DND-41 (cell line): ENCODE measurements around the gene NPB.

ENCODE experiments used
- ATAC-seq: fragments of 200-7000 bp; cut with Tn5 transposase; 3 replicates; pipeline ENCODE4 v1.9.1; 2021; ENCODE audit warnings: low read depth; ENCODE audit not compliant: insufficient read depth
- DNase-seq: peaks from one replicate; pipeline ENCODE4 v3.0.0-alpha.2; 2020
- H2AFZ ChIP-seq: 2 replicates; pipeline ENCODE4 v1.6.0; 2012; ENCODE audit warnings: low read depth, low read length
- H3K27ac ChIP-seq: 2 replicates; pipeline ENCODE4 v1.5.1; 2012; ENCODE audit warnings: low read length, inconsistent platforms
- H3K27me3 ChIP-seq: fragments of 200-600 bp; sonication (generic); 2 replicates; pipeline ENCODE4 v1.6.0; 2012; ENCODE audit warnings: low read length, mild to moderate bottlenecking, inconsistent platforms; ENCODE audit not compliant: insufficient read depth, poor library complexity
- H3K36me3 ChIP-seq: 2 replicates; pipeline ENCODE4 v1.5.1; 2012; ENCODE audit warnings: low read length, inconsistent platforms; ENCODE audit not compliant: insufficient read depth
- H3K4me1 ChIP-seq: 2 replicates; pipeline ENCODE4 v1.5.1; 2012; ENCODE audit warnings: mild to moderate bottlenecking, low read length; ENCODE audit not compliant: insufficient read depth
- H3K4me2 ChIP-seq: 2 replicates; pipeline ENCODE4 v1.6.0; 2012; ENCODE audit warnings: mild to moderate bottlenecking, moderate library complexity, low read length, inconsistent platforms; ENCODE audit not compliant: insufficient read depth
- H3K4me3 ChIP-seq, 2 experiments: fragments of 200-600 bp in 1 of 2; shearing (Covaris generic) in 1 of 2; 2 replicates each; pipeline ENCODE4 v1.5.1; 2012 to 2016; ENCODE audit warnings: inconsistent platforms in 2 of 2, low read length in 2 of 2, mild to moderate bottlenecking in 2 of 2, low read depth in 1 of 2, moderate library complexity in 1 of 2
- H3K79me2 ChIP-seq: 2 replicates; pipeline ENCODE4 v1.6.0; 2012; ENCODE audit warnings: low read length, inconsistent platforms; ENCODE audit not compliant: insufficient read depth
- H3K9ac ChIP-seq: 2 replicates; pipeline ENCODE4 v1.6.0; 2012; ENCODE audit warnings: low read depth, mild to moderate bottlenecking, inconsistent platforms, low read length, moderate library complexity
- H3K9me3 ChIP-seq: 2 replicates; pipeline ENCODE4 v1.5.1; 2012; ENCODE audit warnings: low read length, moderate library complexity, mild to moderate bottlenecking, inconsistent platforms; ENCODE audit not compliant: insufficient read depth, severe bottlenecking
- H4K20me1 ChIP-seq: 2 replicates; pipeline ENCODE4 v1.6.0; 2012; ENCODE audit warnings: low read length; ENCODE audit not compliant: insufficient read depth
- EZH2 ChIP-seq: IDR thresholded peaks from 3 replicates; pipeline ENCODE4 v1.6.1; 2012; ENCODE audit warnings: borderline replicate concordance, low read depth, mild to moderate bottlenecking, moderate library complexity, low read length, inconsistent platforms; ENCODE audit not compliant: severe bottlenecking
- TF ChIP-seq, protein P1 (sequence below): IDR thresholded peaks from 2 replicates; pipeline ENCODE4 v1.5.1; 2012; ENCODE audit warnings: borderline replicate concordance, low read length, moderate library complexity, mild to moderate bottlenecking; ENCODE audit not compliant: poor library complexity, severe bottlenecking; ENCODE audit errors: extremely low read depth

The NPB gene

DNA sequence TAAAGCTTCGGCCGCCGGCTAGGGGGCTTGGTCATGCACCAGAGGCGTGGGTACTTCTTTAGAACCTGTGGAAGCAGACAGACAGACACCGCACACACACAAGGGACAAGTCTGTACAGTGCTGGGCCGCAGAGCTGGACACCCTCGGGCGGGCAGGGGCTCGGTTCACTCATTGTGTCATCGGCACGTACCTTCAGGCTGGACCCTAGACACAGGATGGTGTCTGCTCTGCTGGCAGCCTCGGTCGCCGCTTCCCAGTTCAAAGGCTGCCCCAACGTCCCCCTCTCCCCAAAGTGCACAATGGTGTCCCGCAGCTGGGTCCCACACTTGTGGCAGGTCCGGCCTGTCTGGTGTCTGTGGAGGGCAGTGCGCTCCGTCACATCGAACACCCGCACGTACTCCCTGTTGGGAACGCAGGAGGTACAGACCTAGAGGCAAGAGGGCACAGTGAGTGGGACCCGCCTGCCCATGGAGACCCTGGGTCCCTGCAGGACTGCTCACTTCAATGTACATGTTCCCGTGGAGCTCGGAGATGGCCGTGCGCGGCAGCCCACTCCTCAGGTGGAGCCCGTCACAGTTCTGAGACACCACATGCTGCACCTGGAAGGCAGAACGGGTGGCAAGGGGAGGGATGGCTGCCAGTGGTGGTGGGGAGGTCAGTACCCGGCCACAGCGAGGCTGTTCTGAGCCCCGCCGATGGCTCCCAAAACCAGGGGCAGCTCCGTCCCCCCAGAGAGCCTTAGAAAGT is 12.2 kb downstream of the NPB start:
- Histone ChIP-seq H3K4me1 (peaks cover 51% of the 10 kb centered on the region), H3K27ac (no peak overlapping the region), H3K9me3 (no peaks in the 10 kb centered on the region), H3K9ac (no peak overlapping the region), H2AFZ (no peak overlapping the region), H3K36me3 (peaks cover 59% of the 10 kb centered on the region), H3K4me2 (no peak overlapping the region), H3K4me3 (no peak overlapping the region), H3K27me3 (no peaks in the 10 kb centered on the region), H4K20me1 (peaks cover 59% of the 10 kb centered on the region), H3K79me2 (peaks cover 46% of the 10 kb centered on the region)
- TF ChIP-seq, protein P1, sequence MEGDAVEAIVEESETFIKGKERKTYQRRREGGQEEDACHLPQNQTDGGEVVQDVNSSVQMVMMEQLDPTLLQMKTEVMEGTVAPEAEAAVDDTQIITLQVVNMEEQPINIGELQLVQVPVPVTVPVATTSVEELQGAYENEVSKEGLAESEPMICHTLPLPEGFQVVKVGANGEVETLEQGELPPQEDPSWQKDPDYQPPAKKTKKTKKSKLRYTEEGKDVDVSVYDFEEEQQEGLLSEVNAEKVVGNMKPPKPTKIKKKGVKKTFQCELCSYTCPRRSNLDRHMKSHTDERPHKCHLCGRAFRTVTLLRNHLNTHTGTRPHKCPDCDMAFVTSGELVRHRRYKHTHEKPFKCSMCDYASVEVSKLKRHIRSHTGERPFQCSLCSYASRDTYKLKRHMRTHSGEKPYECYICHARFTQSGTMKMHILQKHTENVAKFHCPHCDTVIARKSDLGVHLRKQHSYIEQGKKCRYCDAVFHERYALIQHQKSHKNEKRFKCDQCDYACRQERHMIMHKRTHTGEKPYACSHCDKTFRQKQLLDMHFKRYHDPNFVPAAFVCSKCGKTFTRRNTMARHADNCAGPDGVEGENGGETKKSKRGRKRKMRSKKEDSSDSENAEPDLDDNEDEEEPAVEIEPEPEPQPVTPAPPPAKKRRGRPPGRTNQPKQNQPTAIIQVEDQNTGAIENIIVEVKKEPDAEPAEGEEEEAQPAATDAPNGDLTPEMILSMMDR: no peak
- TF ChIP-seq EZH2: no peak
- no peak for ATAC-seq
- DNase-seq: no peak

DNA sequence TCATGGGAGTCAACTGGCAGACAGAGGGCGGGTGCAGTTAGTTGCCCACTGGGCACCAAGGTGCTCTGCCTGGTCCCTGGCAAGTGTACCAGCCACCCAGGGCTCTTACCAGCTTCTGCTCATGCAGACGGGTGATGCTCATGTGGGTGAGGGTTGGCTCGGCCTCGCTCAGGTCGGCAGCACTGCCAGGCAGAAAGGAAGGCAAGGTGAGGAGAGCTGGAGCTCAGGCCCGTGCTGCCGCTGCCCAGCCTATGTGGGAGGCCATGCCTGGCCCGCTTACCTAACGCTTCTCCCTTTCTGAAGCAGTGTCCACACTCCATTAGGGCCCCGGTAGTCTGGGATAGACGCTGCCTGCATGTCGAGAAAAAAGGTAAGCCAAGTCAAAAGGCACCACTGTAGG is 13.3 kb downstream of the NPB start:
- DNase-seq (no peak), ATAC-seq (no peak)
- Histone ChIP-seq H4K20me1 (peaks cover 58% of the 10 kb centered on the region), H3K9me3 (no peaks in the 10 kb centered on the region), H3K36me3 (peaks cover 65% of the 10 kb centered on the region), H3K4me2 (no peak overlapping the region), H3K27ac (no peak overlapping the region), H3K9ac (no peak overlapping the region), H3K27me3 (no peaks in the 10 kb centered on the region), H3K4me3 (no peak overlapping the region), H3K79me2 (peaks cover 45% of the 10 kb centered on the region), H2AFZ (no peak overlapping the region), H3K4me1 (peaks cover 41% of the 10 kb centered on the region)
- TF ChIP-seq, protein P1: no peak
- TF ChIP-seq EZH2: no peak

DNA sequence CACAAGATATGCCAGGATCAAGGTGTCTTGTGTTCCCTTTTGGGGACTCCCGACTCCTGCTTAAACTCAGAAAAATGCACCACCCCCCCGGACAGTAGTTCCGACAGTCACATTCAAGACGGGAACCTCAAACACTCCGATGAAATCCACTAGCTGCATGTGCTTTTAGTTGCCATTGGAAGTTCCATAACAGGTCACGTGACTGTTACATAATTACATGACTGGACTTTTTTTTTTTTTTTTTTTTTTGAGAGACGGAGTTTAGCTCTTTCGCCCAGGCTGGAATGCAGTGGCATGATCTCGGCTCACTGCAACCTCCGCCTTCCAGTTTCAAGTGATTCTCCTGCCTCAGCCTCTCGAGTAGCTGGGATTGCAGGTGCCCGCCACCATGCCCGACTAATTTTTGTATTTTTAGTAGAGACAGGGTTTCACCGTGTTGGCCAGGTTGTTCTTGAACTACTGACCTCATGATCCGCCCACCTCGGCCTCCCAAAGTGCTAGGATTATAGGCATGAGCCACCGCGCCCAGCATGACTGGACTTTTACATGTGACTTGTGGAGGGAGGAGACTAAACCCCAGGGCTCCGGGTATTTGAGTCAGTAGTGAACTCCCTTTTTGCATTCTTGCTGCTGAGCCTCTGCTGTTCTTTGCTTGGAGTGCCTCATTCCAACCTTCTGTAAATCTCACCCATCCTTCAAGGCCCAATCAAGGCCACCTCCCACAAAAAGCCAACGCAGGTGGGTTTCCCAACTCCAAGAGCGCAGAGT is 14.4 kb downstream of the NPB start:
- ATAC-seq (no peak), DNase-seq (no peak)
- Histone ChIP-seq H3K4me1 (peaks cover 36% of the 10 kb centered on the region), H3K9me3 (no peaks in the 10 kb centered on the region), H3K4me2 (peak overlapping the region; percentile 90), H3K79me2 (peaks cover 50% of the 10 kb centered on the region), H3K27me3 (no peaks in the 10 kb centered on the region), H3K36me3 (peaks cover 75% of the 10 kb centered on the region), H3K27ac (peak overlapping the region; percentile 7; the same call in 1 of the 2 replicates), H3K9ac (peak overlapping the region; percentile 91), H2AFZ (no peak overlapping the region), H3K4me3 (peak overlapping the region in 1 of 2 experiments; percentile 92; a peak in 3 of 4 replicates), H4K20me1 (peaks cover 67% of the 10 kb centered on the region)
- TF ChIP-seq, protein P1: no peak
- TF ChIP-seq EZH2: no peak
